ENCODE measurements around the gene S100A13. TPM values are rescaled to one million over a fixed set of nuclear protein-coding genes. Genes with fewer than 3 reads are reported as not detected.

The S100A13 gene
- total RNA-seq, 1 donor from 2014 or later, result 152 TPM

DNA sequence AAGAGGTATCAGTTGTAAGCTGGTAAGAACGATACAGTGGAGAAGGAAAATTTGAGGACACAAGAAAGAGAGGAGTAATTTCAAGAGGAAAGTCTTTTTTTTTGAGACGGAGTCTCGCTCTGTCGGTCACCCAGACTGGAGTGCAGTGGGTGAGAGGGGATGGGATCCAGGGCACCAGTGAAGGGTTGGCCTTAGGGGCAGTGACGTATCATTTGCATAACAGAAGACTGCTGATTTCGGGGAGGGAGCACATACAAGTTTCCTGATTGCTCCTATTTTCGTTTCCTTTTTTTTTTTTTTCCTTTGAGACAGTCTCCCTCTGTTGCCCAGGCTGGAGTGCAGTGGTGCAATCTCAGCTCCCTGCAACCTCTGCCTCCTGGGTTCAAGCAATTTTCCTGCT lies 4.2 kb downstream of the S100A13 start:
- H3K9me3 Mint-ChIP-seq (ENCODE audit: unreplicated experiment), result no peaks in the 10 kb centered on the region
- H3K4me1 Mint-ChIP-seq (ENCODE audit: unreplicated experiment), result peaks cover 44% of the 10 kb centered on the region
- TF ChIP-seq, protein P1, sequence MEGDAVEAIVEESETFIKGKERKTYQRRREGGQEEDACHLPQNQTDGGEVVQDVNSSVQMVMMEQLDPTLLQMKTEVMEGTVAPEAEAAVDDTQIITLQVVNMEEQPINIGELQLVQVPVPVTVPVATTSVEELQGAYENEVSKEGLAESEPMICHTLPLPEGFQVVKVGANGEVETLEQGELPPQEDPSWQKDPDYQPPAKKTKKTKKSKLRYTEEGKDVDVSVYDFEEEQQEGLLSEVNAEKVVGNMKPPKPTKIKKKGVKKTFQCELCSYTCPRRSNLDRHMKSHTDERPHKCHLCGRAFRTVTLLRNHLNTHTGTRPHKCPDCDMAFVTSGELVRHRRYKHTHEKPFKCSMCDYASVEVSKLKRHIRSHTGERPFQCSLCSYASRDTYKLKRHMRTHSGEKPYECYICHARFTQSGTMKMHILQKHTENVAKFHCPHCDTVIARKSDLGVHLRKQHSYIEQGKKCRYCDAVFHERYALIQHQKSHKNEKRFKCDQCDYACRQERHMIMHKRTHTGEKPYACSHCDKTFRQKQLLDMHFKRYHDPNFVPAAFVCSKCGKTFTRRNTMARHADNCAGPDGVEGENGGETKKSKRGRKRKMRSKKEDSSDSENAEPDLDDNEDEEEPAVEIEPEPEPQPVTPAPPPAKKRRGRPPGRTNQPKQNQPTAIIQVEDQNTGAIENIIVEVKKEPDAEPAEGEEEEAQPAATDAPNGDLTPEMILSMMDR (IDR thresholded peaks at IDR 0.05; ENCODE audit: unreplicated experiment), result no peak
- H3K4me3 Mint-ChIP-seq (ENCODE audit: unreplicated experiment), result no peak overlapping the region
- peaks cover 27% of the 10 kb centered on the region for H3K36me3 Mint-ChIP-seq (ENCODE audit: low read depth, unreplicated experiment)
- peaks cover 14% of the 10 kb centered on the region for H3K27me3 Mint-ChIP-seq (ENCODE audit: unreplicated experiment)
- no peak for DNase-seq (ENCODE audit: low spot score)
- H3K27ac Mint-ChIP-seq (ENCODE audit: unreplicated experiment), result peak overlapping the region; percentile 72

DNA sequence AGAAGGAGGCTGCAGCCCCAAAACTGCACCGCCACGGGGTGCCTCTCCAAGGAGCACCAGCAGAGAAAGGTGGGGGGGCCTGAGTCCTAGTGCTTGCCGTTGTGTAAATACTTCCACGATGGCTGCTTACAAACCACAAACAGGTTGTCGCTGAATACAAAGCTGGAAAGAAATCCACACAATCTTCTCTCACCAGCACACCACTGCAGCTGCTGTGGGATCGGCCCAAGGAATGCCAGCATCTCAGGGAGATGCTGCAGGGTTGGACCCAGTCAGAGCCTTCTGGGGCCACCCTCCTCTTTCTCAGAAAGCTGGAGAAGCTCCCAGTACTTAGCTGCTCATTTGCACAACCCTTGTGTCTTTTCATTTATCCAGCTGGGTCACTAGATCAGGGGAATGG lies 8.1 kb downstream of the S100A13 start:
- H3K4me3 Mint-ChIP-seq (ENCODE audit: unreplicated experiment), result no peak overlapping the region
- peaks cover 10% of the 10 kb centered on the region for H3K27me3 Mint-ChIP-seq (ENCODE audit: unreplicated experiment)
- H3K4me1 Mint-ChIP-seq (ENCODE audit: unreplicated experiment), result peaks cover 13% of the 10 kb centered on the region
- no peak overlapping the region for H3K27ac Mint-ChIP-seq (ENCODE audit: unreplicated experiment)
- peaks cover 18% of the 10 kb centered on the region for H3K36me3 Mint-ChIP-seq (ENCODE audit: low read depth, unreplicated experiment)
- no peak for DNase-seq (ENCODE audit: low spot score)
- TF ChIP-seq, protein P1 (IDR thresholded peaks at IDR 0.05; ENCODE audit: unreplicated experiment), result no peak
- H3K9me3 Mint-ChIP-seq (ENCODE audit: unreplicated experiment), result no peaks in the 10 kb centered on the region

DNA sequence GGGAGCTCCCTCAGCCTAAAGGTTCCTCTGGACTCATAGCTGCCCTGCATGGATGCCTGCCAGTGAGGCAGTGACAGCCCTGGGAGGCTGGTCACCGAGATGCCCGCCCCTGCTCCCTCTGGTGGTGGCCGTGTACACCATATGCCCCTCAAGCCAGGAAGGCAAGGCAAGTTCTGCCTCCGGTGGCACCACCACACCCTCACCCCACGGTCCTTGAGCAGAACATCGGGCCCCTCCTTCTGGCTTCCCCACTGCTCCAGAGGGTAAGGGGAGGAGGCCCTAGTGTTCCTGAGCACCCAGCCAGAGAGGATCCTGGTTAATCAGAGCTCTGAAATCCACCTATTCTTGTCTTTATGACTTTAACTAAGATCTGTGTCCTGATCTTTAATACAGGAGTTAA lies 9.6 kb downstream of the S100A13 start:
- no peak overlapping the region for H3K27ac Mint-ChIP-seq (ENCODE audit: unreplicated experiment)
- DNase-seq (ENCODE audit: low spot score), result peak; percentile 69
- peaks cover 7% of the 10 kb centered on the region for H3K36me3 Mint-ChIP-seq (ENCODE audit: low read depth, unreplicated experiment)
- H3K4me1 Mint-ChIP-seq (ENCODE audit: unreplicated experiment), result no peaks in the 10 kb centered on the region
- H3K27me3 Mint-ChIP-seq (ENCODE audit: unreplicated experiment), result peaks cover 10% of the 10 kb centered on the region
- TF ChIP-seq, protein P1 (IDR thresholded peaks at IDR 0.05; ENCODE audit: unreplicated experiment), result no peak
- H3K9me3 Mint-ChIP-seq (ENCODE audit: unreplicated experiment), result no peaks in the 10 kb centered on the region
- no peak overlapping the region for H3K4me3 Mint-ChIP-seq (ENCODE audit: unreplicated experiment)

DNA sequence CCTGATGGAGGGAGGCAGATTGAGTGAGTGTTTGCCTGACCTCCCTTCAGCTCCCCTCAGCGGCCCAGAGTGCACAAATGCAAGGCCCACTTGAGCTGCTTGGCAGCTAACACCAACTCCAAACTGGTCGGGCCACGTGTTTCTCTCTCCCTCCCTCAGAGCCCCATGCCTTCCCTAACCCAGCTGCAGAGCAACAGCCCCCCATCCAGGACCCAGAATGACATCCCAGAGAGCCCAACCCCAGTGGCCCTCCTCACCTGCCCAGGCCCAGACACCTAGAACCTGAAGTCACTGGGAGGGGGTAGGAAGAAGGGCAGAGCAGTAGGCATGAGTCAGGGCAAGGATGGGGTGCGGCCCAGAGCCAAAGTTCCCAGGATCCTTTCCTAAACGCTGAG lies 10.4 kb downstream of the S100A13 start:
- H3K36me3 Mint-ChIP-seq (ENCODE audit: low read depth, unreplicated experiment), result peaks cover 6% of the 10 kb centered on the region
- TF ChIP-seq, protein P1 (IDR thresholded peaks at IDR 0.05; ENCODE audit: unreplicated experiment), result no peak
- no peak overlapping the region for H3K27ac Mint-ChIP-seq (ENCODE audit: unreplicated experiment)
- H3K27me3 Mint-ChIP-seq (ENCODE audit: unreplicated experiment), result peaks cover 10% of the 10 kb centered on the region
- H3K4me1 Mint-ChIP-seq (ENCODE audit: unreplicated experiment), result peaks cover 4% of the 10 kb centered on the region
- DNase-seq (ENCODE audit: low spot score), result no peak
- no peaks in the 10 kb centered on the region for H3K9me3 Mint-ChIP-seq (ENCODE audit: unreplicated experiment)
- no peak overlapping the region for H3K4me3 Mint-ChIP-seq (ENCODE audit: unreplicated experiment)

DNA sequence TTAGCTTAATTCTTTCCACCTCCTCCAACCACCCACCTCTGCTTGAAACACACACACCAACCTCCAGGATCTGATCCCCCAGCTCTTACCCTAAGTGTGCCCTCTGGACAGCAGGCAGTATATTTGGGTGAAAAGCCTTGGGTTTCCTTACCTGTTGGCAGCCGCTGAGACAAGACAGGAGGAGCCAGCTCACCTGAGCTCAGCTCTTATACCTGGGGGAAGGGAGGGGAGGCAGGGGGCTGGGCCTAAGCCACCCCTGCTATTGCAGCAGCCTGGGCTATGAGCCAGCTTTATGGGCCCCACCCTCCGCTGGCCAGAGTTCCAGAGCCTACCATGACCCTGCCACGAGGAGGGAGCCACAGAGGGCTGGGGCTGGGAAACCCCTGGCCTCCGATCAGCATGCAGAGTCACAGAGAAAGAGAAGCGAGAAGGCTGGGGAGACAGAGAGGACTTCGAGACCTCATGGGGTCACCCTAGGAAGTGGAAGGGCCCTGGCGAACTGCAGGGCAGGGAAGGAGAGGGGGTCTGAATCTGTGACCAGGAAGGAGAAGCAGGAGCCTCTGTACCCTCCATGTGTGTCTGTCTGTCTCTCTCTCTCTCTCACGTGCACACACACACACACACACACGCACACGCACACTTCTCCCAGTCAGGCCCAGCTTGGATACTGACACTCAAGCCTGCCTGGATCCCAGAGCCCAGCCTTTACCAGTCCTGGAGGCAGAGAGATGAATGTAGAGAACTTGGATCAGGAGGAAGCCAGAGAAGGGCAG lies 11.0 kb downstream of the S100A13 start, which contains the start of gene S100A14:
S100A14 (minus strand) TSS at position 182 of the 773 bp plus-strand sequence. CDS start 467 bp downstream, outside the sequence.
- H3K36me3 Mint-ChIP-seq (ENCODE audit: low read depth, unreplicated experiment), result peaks cover 12% of the 10 kb centered on the region
- no peak within 1 kb of the TSS for H3K4me3 Mint-ChIP-seq (ENCODE audit: unreplicated experiment)
- no peaks in the 10 kb centered on the region for H3K9me3 Mint-ChIP-seq (ENCODE audit: unreplicated experiment)
- H3K27me3 Mint-ChIP-seq (ENCODE audit: unreplicated experiment), result peaks cover 14% of the 10 kb centered on the region
- TF ChIP-seq, protein P1 (IDR thresholded peaks at IDR 0.05; ENCODE audit: unreplicated experiment), result no peak
- DNase-seq (ENCODE audit: low spot score), result no peak
- peaks cover 10% of the 10 kb centered on the region for H3K4me1 Mint-ChIP-seq (ENCODE audit: unreplicated experiment)
- H3K27ac Mint-ChIP-seq (ENCODE audit: unreplicated experiment), result peak within 1 kb of the TSS; percentile 31

Measured in endothelial cell (in vitro differentiated cells).